Activated T-helper 1 cell treated with anti-CD3 and anti-CD28 coated beads, Interleukin-12 subunit alpha, Interleukin-12 subunit beta, Interleukin-2, Interleukin-4 antibody, amounts not matched to agents 30 ng/mL and 10 ng/mL and 1 ng/mL, durations not matched to agents 14 hours and 24 hours and 36 hours (primary cell): ENCODE measurements around the gene SPPL2C. TPM values are rescaled to one million over a fixed set of nuclear protein-coding genes. Genes with fewer than 3 reads are reported as not detected.

ENCODE experiments used
- DNase-seq: peaks from one replicate; pipeline ENCODE4 v3.0.0; 2021; ENCODE audit warnings: low spot score
- H3K27ac Mint-ChIP-seq: one replicate; pipeline ENCODE4 v1.8.0; 2021; ENCODE audit warnings: mild to moderate bottlenecking, mixed read lengths
- H3K27me3 Mint-ChIP-seq: one replicate; pipeline ENCODE4 v1.8.0; 2022; ENCODE audit warnings: mild to moderate bottlenecking, moderate library complexity, mixed read lengths; ENCODE audit not compliant: insufficient read depth
- H3K36me3 Mint-ChIP-seq: one replicate; pipeline ENCODE4 v1.8.0; 2021; ENCODE audit warnings: low read depth, mixed read lengths
- H3K4me1 Mint-ChIP-seq: one replicate; pipeline ENCODE4 v1.8.0; 2021; ENCODE audit warnings: low read depth, mixed read lengths
- H3K4me3 Mint-ChIP-seq: one replicate; pipeline ENCODE4 v1.8.0; 2021; ENCODE audit warnings: mild to moderate bottlenecking, moderate library complexity, mixed read lengths
- H3K9me3 Mint-ChIP-seq: one replicate; pipeline ENCODE4 v1.8.0; 2021; ENCODE audit warnings: mixed read lengths
- intact Hi-C: fragments of 100-400 bp; cut with micrococcal nuclease; formaldehyde crosslinking; loops from one replicate; pipeline ENCODE4 v1.15.1; 2024
- total RNA-seq: library from RNA; stranded (reverse); gene quantifications from 2 replicates; pipeline ENCODE4 v1.2.3, GENCODE V29; 2022

SPPL2C gene
- total RNA-seq, 1 donor from 2014 or later: not detected

DNA sequence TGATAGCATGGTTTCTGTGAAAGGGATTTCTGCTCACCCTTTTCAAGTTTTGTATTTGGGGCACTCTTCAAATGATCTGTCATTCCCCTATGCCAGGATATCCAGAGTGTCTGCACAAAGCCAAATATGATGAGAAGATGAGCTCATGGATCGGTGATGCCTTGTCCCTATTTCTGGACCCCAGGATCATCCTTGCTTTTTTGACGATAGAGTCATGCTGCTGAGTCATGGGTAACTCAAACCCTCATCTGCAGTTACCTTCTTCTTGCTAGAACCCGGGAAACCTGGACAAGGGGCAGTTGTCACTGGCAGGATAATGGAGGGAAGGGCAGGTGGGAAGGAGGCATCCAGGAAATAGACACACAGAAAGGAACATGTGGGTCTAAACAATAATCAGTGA is 31.9 kb downstream of the SPPL2C start:
- Mint-ChIP-seq H3K27ac (no peak overlapping the region), H3K27me3 (peaks cover 13% of the 10 kb centered on the region), H3K9me3 (no peaks in the 10 kb centered on the region), H3K36me3 (no peaks in the 10 kb centered on the region), H3K4me1 (peaks cover 10% of the 10 kb centered on the region), H3K4me3 (no peak overlapping the region)
- intact Hi-C loops: no loop called here
- no peak for DNase-seq

DNA sequence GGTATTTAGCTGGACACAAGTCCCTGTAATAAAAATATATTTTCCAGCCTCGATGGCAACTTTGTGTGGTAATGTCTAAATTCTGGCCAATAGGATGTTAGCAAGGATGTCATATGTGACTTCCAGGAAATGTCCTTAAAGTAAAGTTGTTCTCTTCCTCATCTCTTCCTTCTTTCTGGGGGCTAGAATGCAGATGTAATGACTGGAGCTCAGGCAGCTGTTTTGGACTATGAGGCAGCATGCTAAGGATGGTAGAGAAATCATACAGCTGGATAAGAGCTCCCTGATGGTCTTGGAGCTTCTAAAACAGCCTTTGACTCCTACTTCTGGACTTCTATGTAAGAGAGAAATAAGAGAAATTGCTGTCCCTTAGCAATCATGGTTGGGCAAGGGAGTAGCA is 32.8 kb downstream of the SPPL2C start:
- intact Hi-C loops: no loop called here
- Mint-ChIP-seq H3K27ac (no peak overlapping the region), H3K27me3 (peaks cover 13% of the 10 kb centered on the region), H3K9me3 (no peaks in the 10 kb centered on the region), H3K4me3 (no peak overlapping the region), H3K36me3 (no peaks in the 10 kb centered on the region), H3K4me1 (peaks cover 12% of the 10 kb centered on the region)
- no peak for DNase-seq

DNA sequence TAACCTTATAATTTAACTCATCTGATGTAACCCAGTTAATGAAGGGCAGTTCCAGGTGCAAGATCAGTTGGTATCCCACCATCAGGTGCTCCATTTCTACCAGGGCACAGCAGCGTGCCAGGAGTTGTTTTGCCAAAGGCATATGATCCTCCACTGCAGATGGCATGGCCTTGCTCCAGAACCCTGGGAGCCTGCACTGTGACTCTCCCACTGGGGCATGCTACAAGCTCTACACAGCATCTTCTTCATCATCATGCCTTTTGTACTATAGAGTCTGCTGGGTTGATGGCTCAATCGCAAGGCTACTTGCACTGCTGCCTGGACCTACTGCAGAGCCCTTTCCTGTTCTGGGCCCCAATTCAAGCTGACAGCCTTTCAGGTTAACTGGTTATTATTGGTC is 38.4 kb downstream of the SPPL2C start:
- intact Hi-C loops: no loop called here
- H3K27ac Mint-ChIP-seq: no peak overlapping the region
- H3K4me3 Mint-ChIP-seq: no peak overlapping the region
- H3K36me3 Mint-ChIP-seq: no peaks in the 10 kb centered on the region
- peaks cover 12% of the 10 kb centered on the region for H3K27me3 Mint-ChIP-seq
- peaks cover 5% of the 10 kb centered on the region for H3K4me1 Mint-ChIP-seq
- DNase-seq: no peak
- no peaks in the 10 kb centered on the region for H3K9me3 Mint-ChIP-seq

DNA sequence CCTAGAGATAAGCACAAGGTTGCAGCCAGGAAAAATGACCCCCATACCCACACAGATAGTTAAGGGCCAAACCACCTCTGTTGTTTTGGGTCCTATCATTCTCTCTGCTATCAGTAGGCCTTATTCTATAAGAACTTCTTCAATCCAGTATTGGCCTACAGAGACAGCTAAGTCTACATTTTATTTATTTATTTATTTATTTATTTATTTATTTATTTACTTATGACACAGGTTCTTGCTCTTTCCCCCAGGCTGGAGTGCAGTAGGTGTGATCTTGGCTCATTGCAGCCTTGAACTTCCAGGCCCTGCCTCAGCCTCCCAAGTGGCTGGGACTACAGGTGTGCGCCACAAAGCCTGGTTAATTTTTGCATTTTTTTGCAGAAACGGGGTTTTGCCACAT is 42.2 kb downstream of the SPPL2C start:
- Mint-ChIP-seq H3K9me3 (no peaks in the 10 kb centered on the region), H3K27me3 (peaks cover 24% of the 10 kb centered on the region), H3K4me1 (peaks cover 5% of the 10 kb centered on the region), H3K27ac (no peak overlapping the region), H3K36me3 (no peaks in the 10 kb centered on the region), H3K4me3 (no peak overlapping the region)
- intact Hi-C loops: no loop called here
- no peak for DNase-seq

DNA sequence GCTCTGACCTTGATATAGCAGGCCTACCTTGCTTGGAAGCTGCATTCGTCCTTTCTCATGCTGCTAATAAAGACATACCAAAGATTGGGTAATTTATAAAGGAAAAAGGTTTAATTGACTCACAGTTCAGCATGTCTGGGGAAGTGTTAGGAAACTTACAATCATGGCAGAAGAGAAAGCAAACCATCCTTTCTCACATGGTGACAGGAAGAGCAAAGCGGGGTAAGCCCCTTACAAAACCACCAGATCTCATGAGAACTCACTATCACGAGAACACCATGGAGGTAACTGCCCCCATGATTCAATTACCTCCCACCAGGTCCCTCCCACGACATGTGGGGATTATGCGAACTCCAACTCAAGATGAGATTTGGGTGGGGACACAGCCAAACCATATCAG is 43.7 kb downstream of the SPPL2C start:
- Mint-ChIP-seq H3K27me3 (peaks cover 34% of the 10 kb centered on the region), H3K36me3 (no peaks in the 10 kb centered on the region), H3K9me3 (no peaks in the 10 kb centered on the region), H3K4me3 (no peak overlapping the region), H3K27ac (no peak overlapping the region), H3K4me1 (no peaks in the 10 kb centered on the region)
- DNase-seq: no peak
- intact Hi-C loops: no loop called here

DNA sequence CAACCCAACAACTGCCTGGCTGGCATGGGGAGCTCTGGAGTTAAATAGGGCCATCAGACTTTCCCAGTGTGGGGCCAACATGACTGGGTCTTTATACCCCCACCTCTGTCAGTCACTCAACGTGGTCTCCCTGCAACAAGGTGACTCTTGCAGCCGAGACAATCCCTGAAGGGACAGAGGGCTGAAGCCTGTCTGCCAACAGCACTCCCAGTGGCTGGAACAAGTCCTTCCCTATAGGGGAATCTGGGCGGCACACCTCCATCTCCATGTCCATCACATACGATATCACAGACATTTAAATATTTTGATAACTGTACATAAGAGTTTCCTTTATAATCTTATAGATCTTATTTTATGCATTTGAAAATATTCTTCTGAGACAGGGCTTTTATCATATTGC is 44.9 kb downstream of the SPPL2C start:
- intact Hi-C loops: no loop called here
- Mint-ChIP-seq H3K36me3 (no peaks in the 10 kb centered on the region), H3K27me3 (peaks cover 36% of the 10 kb centered on the region), H3K27ac (no peak overlapping the region), H3K4me1 (peaks cover 5% of the 10 kb centered on the region), H3K9me3 (no peaks in the 10 kb centered on the region), H3K4me3 (no peak overlapping the region)
- DNase-seq: no peak

DNA sequence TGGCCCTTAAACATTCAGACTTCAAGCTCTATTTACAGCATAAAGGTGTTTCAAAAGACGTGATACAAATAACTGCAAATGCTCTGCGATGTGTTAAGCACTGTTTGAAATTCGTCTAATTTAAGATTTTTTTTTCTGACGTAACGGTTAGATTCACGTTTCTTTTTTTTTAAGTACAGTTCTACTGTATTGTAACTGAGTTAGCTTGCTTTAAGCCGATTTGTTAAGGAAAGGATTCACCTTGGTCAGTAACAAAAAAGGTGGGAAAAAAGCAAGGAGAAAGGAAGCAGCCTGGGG is 49.0 kb downstream of the SPPL2C start:
- Mint-ChIP-seq H3K4me3 (peak overlapping the region; percentile 73), H3K27me3 (peaks cover 53% of the 10 kb centered on the region), H3K27ac (peak overlapping the region; percentile 9), H3K9me3 (no peaks in the 10 kb centered on the region), H3K4me1 (peaks cover 5% of the 10 kb centered on the region), H3K36me3 (no peaks in the 10 kb centered on the region)
- no peak for DNase-seq
- intact Hi-C loops: loop anchor here (5.0 to 10.0 kb wide), 2 partner anchors 106 to 371 kb away; no protein-coding TSS in a partner anchor

DNA sequence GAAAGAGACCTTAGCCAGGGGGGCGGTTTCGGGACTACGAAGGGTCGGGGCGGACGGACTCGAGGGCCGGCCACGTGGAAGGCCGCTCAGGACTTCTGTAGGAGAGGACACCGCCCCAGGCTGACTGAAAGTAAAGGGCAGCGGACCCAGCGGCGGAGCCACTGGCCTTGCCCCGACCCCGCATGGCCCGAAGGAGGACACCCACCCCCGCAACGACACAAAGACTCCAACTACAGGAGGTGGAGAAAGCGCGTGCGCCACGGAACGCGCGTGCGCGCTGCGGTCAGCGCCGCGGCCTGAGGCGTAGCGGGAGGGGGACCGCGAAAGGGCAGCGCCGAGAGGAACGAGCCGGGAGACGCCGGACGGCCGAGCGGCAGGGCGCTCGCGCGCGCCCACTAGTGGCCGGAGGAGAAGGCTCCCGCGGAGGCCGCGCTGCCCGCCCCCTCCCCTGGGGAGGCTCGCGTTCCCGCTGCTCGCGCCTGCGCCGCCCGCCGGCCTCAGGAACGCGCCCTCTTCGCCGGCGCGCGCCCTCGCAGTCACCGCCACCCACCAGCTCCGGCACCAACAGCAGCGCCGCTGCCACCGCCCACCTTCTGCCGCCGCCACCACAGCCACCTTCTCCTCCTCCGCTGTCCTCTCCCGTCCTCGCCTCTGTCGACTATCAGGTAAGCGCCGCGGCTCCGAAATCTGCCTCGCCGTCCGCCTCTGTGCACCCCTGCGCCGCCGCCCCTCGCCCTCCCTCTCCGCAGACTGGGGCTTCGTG is 49.5 kb downstream of the SPPL2C start, which contains the start of gene MAPT:
MAPT (plus strand) TSS at position 533 of the 763 bp plus-strand sequence. CDS start 67,784 bp downstream, outside the sequence.
- Mint-ChIP-seq H3K36me3 (no peaks in the 10 kb centered on the region), H3K4me1 (peaks cover 5% of the 10 kb centered on the region), H3K4me3 (peak within 1 kb of the TSS; percentile 74), H3K27ac (peak within 1 kb of the TSS; percentile 61), H3K27me3 (peaks cover 57% of the 10 kb centered on the region), H3K9me3 (no peaks in the 10 kb centered on the region)
- intact Hi-C loops: loop anchor here (5.0 to 10.0 kb wide), 2 partner anchors 107 to 371 kb away; no protein-coding TSS in a partner anchor
- DNase-seq: peak; percentile 77

DNA sequence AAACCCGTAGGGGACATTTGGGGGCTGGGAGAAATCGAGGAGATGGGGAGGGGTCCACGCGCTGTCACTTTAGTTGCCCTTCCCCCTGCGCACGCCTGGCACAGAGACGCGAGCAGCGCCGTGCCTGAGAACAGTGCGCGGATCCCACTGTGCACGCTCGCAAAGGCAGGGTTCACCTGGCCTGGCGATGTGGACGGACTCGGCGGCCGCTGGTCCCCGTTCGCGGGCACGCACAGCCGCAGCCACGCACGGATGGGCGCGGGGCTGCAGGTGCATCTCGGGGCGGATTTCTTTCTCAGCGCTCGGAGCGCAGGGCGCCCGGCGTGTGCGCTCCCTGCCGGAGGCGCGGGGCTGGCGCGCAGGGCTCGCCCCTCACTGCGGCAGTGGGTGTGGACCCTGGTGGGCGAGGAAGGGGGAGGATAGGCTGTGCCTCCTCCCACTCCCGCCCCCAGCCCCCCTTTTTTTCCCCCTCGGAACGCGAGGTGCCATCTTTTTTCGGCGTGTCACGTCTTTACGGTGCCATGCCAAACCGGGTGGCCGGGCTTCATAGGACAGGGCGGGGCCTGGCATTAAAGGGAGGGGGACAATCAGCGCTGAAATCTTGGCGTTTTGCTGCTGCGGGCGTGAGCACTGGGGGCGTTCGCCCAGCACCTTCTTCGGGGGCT is 50.8 kb downstream of the SPPL2C start:
- no peaks in the 10 kb centered on the region for H3K36me3 Mint-ChIP-seq
- intact Hi-C loops: loop anchor here (10.0 kb wide), 1 partner anchor 369 kb away; no protein-coding TSS in a partner anchor
- peak overlapping the region; percentile 74 for H3K4me3 Mint-ChIP-seq
- no peak for DNase-seq
- H3K4me1 Mint-ChIP-seq: peaks cover 5% of the 10 kb centered on the region
- H3K9me3 Mint-ChIP-seq: no peaks in the 10 kb centered on the region
- H3K27me3 Mint-ChIP-seq: peaks cover 63% of the 10 kb centered on the region
- no peak overlapping the region for H3K27ac Mint-ChIP-seq

DNA sequence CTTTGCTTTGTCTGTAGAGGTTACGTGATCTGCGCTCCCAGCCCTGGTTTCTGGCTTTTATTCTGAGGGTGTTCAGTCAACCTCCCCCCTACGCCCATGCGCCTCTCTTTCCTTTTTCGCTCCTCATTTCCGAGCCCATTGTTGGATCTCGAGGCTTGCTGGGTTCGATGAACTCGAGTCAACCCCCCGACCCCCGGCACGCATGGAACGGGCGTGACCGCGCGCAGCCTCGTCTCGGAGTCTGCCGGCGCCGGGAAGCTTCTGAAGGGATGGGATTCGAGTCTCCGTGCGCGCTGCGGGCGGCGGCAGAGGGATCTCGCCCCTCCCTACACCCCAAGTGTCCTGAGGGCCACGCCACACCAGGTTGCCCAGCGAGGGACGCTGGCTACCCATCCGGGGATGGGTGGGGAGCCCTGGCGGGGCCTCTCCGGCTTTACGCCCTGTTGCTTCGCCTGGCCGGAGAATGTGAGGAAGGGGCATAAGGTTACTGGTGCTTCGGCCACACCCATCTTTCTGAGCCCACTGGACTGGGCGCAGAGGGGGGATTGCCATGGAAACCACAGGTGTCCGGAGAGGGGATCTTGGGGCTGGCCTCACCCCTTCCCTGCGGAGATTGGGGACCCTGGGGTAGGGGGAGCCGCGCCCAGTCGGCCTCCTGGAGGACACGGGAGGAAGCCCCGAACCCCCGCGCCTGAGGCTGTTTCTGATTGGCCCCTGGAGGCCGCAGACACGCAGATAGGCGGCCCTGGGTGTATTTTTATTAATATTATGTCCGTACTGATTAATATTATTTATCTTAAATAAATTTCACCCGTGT is 51.5 kb downstream of the SPPL2C start:
- DNase-seq: no peak
- no peaks in the 10 kb centered on the region for H3K9me3 Mint-ChIP-seq
- intact Hi-C loops: loop anchor here (10.0 kb wide), 1 partner anchor 369 kb away; no protein-coding TSS in a partner anchor
- peak overlapping the region; percentile 64 for H3K4me3 Mint-ChIP-seq
- no peaks in the 10 kb centered on the region for H3K36me3 Mint-ChIP-seq
- H3K27ac Mint-ChIP-seq: no peak overlapping the region
- H3K27me3 Mint-ChIP-seq: peaks cover 60% of the 10 kb centered on the region
- peaks cover 5% of the 10 kb centered on the region for H3K4me1 Mint-ChIP-seq
